Measurements from ENCODE around the gene PIMREG.

Gene PIMREG

GRCh38 chr17:6458460-6458950, 14.2 kb downstream of the PIMREG start:
- Histone ChIP-seq H3K4me3 (ENCODE audit: low read depth, low read length) (no peak overlapping the region), H3K36me3 (ENCODE audit: control insufficient read depth, insufficient read depth, low read length) (no peaks in the 10 kb centered on the region), H3K9ac (no peak overlapping the region), H3K4me2 (ENCODE audit: low read length) (no peak overlapping the region), H3K27ac (no peak overlapping the region), H3K4me1 (no peaks in the 10 kb centered on the region), H3K79me2 (no peaks in the 10 kb centered on the region), H2AFZ (no peak overlapping the region), H3K9me3 (ENCODE audit: control insufficient read depth, low read length) (no peaks in the 10 kb centered on the region), H3K27me3 (ENCODE audit: control insufficient read depth, insufficient read depth, low read length) (no peaks in the 10 kb centered on the region)
- TF ChIP-seq CTCF (IDR thresholded peaks at IDR 0.05), result no peak

GRCh38 chr17:6460531-6461161, 16.4 kb downstream of the PIMREG start:
- H3K9ac ChIP-seq, result no peak overlapping the region
- TF ChIP-seq CTCF (IDR thresholded peaks at IDR 0.05), result no peak
- H3K4me2 ChIP-seq (ENCODE audit: low read length), result no peak overlapping the region
- no peak overlapping the region for H3K27ac ChIP-seq
- no peaks in the 10 kb centered on the region for H3K27me3 ChIP-seq (ENCODE audit: control insufficient read depth, insufficient read depth, low read length)
- H3K9me3 ChIP-seq (ENCODE audit: control insufficient read depth, low read length), result no peaks in the 10 kb centered on the region
- H3K36me3 ChIP-seq (ENCODE audit: control insufficient read depth, insufficient read depth, low read length), result no peaks in the 10 kb centered on the region
- no peak overlapping the region for H3K4me3 ChIP-seq (ENCODE audit: low read depth, low read length)
- H3K79me2 ChIP-seq, result no peaks in the 10 kb centered on the region
- no peak overlapping the region for H2AFZ ChIP-seq
- H3K4me1 ChIP-seq, result no peaks in the 10 kb centered on the region

GRCh38 chr17:6461246-6461645, 17.0 kb downstream of the PIMREG start:
- Histone ChIP-seq H2AFZ (no peak overlapping the region), H3K9ac (no peak overlapping the region), H3K4me3 (ENCODE audit: low read depth, low read length) (no peak overlapping the region), H3K79me2 (no peaks in the 10 kb centered on the region), H3K4me2 (ENCODE audit: low read length) (no peak overlapping the region), H3K27me3 (ENCODE audit: control insufficient read depth, insufficient read depth, low read length) (no peaks in the 10 kb centered on the region), H3K9me3 (ENCODE audit: control insufficient read depth, low read length) (no peaks in the 10 kb centered on the region), H3K4me1 (no peaks in the 10 kb centered on the region), H3K36me3 (ENCODE audit: control insufficient read depth, insufficient read depth, low read length) (no peaks in the 10 kb centered on the region), H3K27ac (no peak overlapping the region)
- TF ChIP-seq CTCF (IDR thresholded peaks at IDR 0.05), result no peak

GRCh38 chr17:6461792-6462524, 17.7 kb downstream of the PIMREG start:
- H3K27me3 ChIP-seq (ENCODE audit: control insufficient read depth, insufficient read depth, low read length), result no peaks in the 10 kb centered on the region
- no peaks in the 10 kb centered on the region for H3K9me3 ChIP-seq (ENCODE audit: control insufficient read depth, low read length)
- no peaks in the 10 kb centered on the region for H3K79me2 ChIP-seq
- no peaks in the 10 kb centered on the region for H3K36me3 ChIP-seq (ENCODE audit: control insufficient read depth, insufficient read depth, low read length)
- no peak overlapping the region for H3K4me2 ChIP-seq (ENCODE audit: low read length)
- H3K4me1 ChIP-seq, result no peaks in the 10 kb centered on the region
- no peak overlapping the region for H3K27ac ChIP-seq
- no peak overlapping the region for H3K9ac ChIP-seq
- no peak overlapping the region for H2AFZ ChIP-seq
- no peak overlapping the region for H3K4me3 ChIP-seq (ENCODE audit: low read depth, low read length)
- TF ChIP-seq CTCF (IDR thresholded peaks at IDR 0.05), result no peak

All from parathyroid adenoma (tissue), 2 donors.